ENCODE results near the gene FGD5.

GRCh38 chr3:14810070-14810791 lies 8.5 kb upstream of the FGD5 start:
- TF ChIP-seq CTCF (conservative IDR thresholded peaks at IDR 0.05 in 1 of 2, IDR thresholded peaks at IDR 0.05 in 1 of 2; ENCODE audit: low read depth in 1 of 2, low read length in 2 of 2) (no peak), EZH2 (IDR thresholded peaks at IDR 0.05; ENCODE audit: low read length, missing control alignments) (no peak)
